ENCODE data around the gene SHLD1.

GRCh38 chr20:5841522-5841921 lies 91.3 kb downstream of the SHLD1 start:
- TF ChIP-seq CTCF (IDR thresholded peaks at IDR 0.05) (no peak), POLR2A (IDR thresholded peaks at IDR 0.05) (no peak)

Data from lower leg skin (tissue), 3 donors.